HepG2 (cell line): ENCODE measurements around the gene DCUN1D4. TPM values are rescaled to one million over a fixed set of nuclear protein-coding genes. Genes with fewer than 3 reads are reported as not detected.

Source experiments
- AGO2 ChIP-seq: fragments of 200-400 bp; formaldehyde crosslinking; optimal IDR thresholded peaks from 2 replicates; pipeline ENCODE3; 2017; ENCODE audit warnings: mild to moderate bottlenecking, low read depth, low read length, moderate library complexity
- ARID5B ChIP-seq: IDR thresholded peaks from 2 replicates; pipeline ENCODE4 v1.4.0; 2020; ENCODE audit warnings: mild to moderate bottlenecking, missing genetic modification reagents
- BHLHE40 ChIP-seq: IDR thresholded peaks from 2 replicates; pipeline ENCODE4 v1.6.1; 2011; ENCODE audit warnings: low read length, improper control_type of control experiment
- FOXC1 ChIP-seq: sonication (generic); formaldehyde crosslinking; IDR thresholded peaks from 2 replicates; pipeline ENCODE4 v1.8.0; 2022; ENCODE audit warnings: mild to moderate bottlenecking, missing genetic modification reagents, borderline replicate concordance
- KDM1A ChIP-seq: IDR thresholded peaks from 2 replicates; pipeline ENCODE4 v1.6.1; 2016; ENCODE audit warnings: missing compliant biosample characterization
- NR2C2 ChIP-seq: sonication (generic); formaldehyde crosslinking; IDR thresholded peaks from 2 replicates; pipeline ENCODE4 v1.4.0; 2020; ENCODE audit warnings: missing genetic modification reagents, mild to moderate bottlenecking, moderate library complexity, borderline replicate concordance
- PREB ChIP-seq: sonication (generic); formaldehyde crosslinking; IDR thresholded peaks from 2 replicates; pipeline ENCODE4 v1.4.0; 2020; ENCODE audit warnings: missing genetic modification reagents
- PRPF4 ChIP-seq: fragments of 200-400 bp; formaldehyde crosslinking; IDR thresholded peaks from 2 replicates; pipeline ENCODE4 v1.6.1; 2016; ENCODE audit warnings: low read length, low read depth; ENCODE audit not compliant: poor library complexity, severe bottlenecking
- REXO4 ChIP-seq: sonication (generic); formaldehyde crosslinking; IDR thresholded peaks from 2 replicates; pipeline ENCODE4 v1.8.0; 2022; ENCODE audit warnings: missing genetic modification reagents, mild to moderate bottlenecking, borderline replicate concordance
- SP1 ChIP-seq, 2 experiments: fragments of 450-650 bp in 1 of 2; sonication (generic) in 1 of 2; formaldehyde crosslinking in 1 of 2; IDR thresholded peaks; 2 replicates each; pipeline versions ENCODE4 v1.4.0 to v1.6.1; 2016 to 2020; ENCODE audit warnings: missing genetic modification reagents in 1 of 2
- TARDBP ChIP-seq: sonication (generic); formaldehyde crosslinking; IDR thresholded peaks from 2 replicates; pipeline ENCODE4 v1.8.0; 2022; ENCODE audit warnings: mild to moderate bottlenecking, missing genetic modification reagents
- TBP ChIP-seq: sonication (generic); formaldehyde crosslinking; IDR thresholded peaks from 2 replicates; pipeline ENCODE4 v1.5.0; 2020; ENCODE audit warnings: missing genetic modification reagents
- ZFAT ChIP-seq: sonication (generic); formaldehyde crosslinking; conservative IDR thresholded peaks from 2 replicates; pipeline ENCODE4 v1.8.1; 2023; ENCODE audit warnings: missing genetic modification reagents, inconsistent platforms
- ZNF282 ChIP-seq: fragments of 450-650 bp; IDR thresholded peaks from 2 replicates; pipeline ENCODE4 v1.6.1; 2018; ENCODE audit not compliant: partially characterized antibody
- ZNF333 ChIP-seq: sonication (generic); formaldehyde crosslinking; IDR thresholded peaks from 2 replicates; pipeline ENCODE4 v1.4.0; 2020; ENCODE audit warnings: mild to moderate bottlenecking, missing genetic modification reagents, borderline replicate concordance
- ZNF431 ChIP-seq: sonication (generic); formaldehyde crosslinking; IDR thresholded peaks from 2 replicates; pipeline ENCODE4 v1.9.0; 2022; ENCODE audit warnings: missing genetic modification reagents, low read depth, mild to moderate bottlenecking, borderline replicate concordance
- ZNF460 ChIP-seq: sonication (generic); formaldehyde crosslinking; IDR thresholded peaks from 2 replicates; pipeline ENCODE4 v1.5.1; 2020; ENCODE audit warnings: missing genetic modification reagents, mild to moderate bottlenecking, borderline replicate concordance
- ZNF709 ChIP-seq: sonication (generic); formaldehyde crosslinking; IDR thresholded peaks from 2 replicates; pipeline ENCODE4 v1.5.0; 2020; ENCODE audit warnings: mild to moderate bottlenecking, missing genetic modification reagents
- ZNF800 ChIP-seq: sonication (generic); formaldehyde crosslinking; IDR thresholded peaks from 2 replicates; pipeline ENCODE4 v1.4.0; 2020; ENCODE audit warnings: missing genetic modification reagents
- polyA plus RNA-seq, 8 experiments: library from polyadenylated mRNA; depleted of rRNA in 3 of 8; stranded (reverse) in 7 of 8; unstranded in 1 of 8; fragments of >200 nt; fragmentation: Illumina TruSeq in 4 of 8; extraction: Trizol in 4 of 8; gene quantifications; 2 replicates each; pipeline versions ENCODE4 v1.2.1 to v1.2.3, GENCODE V29; 2011 to 2016; ENCODE audit warnings: low read depth in 4 of 8, missing spikeins in 1 of 8, mixed read lengths in 1 of 8; ENCODE audit not compliant: insufficient read depth in 1 of 8
- total RNA-seq, 5 experiments: library from RNA; depleted of rRNA; stranded (reverse); fragments of >200 nt; fragmentation: Illumina TruSeq; extraction: Trizol; gene quantifications; 2 replicates each; pipeline ENCODE4 v1.2.3, GENCODE V29; 2016; ENCODE audit warnings: low read depth in 1 of 5
- TF ChIP-seq, protein P1 (sequence below): sonication (generic); formaldehyde crosslinking; IDR thresholded peaks from 2 replicates; pipeline ENCODE4 v1.4.0; 2020; ENCODE audit warnings: missing genetic modification reagents, borderline replicate concordance

The DCUN1D4 gene
- total and polyA plus RNA-seq, 2 of the 13 experiments (the other 11 are each of a cell fraction or from before 2014, with no cell fraction given), result 27.9 to 44.4 TPM

DNA sequence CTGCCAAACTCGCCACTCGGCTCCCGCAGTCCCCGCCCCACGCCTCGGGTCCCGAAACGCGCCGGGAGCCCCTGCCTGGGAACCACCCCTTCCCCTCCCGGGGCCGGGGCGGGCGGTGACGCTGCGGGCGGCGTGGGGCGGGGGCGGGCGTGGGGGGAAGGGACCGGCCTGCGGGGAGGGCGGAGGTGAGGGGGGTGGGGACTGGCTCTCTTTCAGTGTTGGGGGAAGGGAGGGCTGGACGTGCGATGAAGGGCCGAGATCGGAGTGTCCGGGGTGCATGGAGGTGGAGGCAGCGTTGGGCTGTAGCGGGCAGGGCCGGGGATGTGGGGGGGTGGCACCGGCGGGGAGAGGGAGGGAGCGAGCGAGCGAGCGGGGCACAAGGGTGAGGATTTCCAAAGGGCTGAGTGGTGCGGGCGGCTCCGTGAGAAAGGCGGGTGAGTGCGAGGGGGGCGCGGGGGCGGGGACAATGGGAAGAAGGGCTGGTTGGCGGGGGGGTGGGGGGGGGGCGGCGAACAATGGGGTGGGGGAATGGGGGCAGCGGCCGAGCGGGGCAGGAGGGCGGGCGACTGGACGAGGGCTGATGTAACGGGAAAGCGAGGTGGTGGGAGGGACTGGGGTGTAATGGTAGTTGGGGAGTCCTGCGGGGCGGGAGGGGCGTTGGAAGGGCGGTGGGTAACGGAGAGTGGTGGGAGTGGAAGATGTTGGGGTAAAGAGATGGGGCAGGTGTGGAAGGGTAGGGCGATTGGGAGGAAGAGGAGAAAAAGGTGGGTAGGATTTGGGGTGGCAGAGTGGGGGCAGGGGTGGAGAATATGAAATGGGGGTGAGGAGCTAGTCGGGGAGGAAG is 578 bp downstream of the DCUN1D4 start (continued):
- TF ChIP-seq NR2C2 (no peak), ARID5B (CRISPR knock-in tag) (no peak), ZNF800 (no peak), REXO4 (CRISPR knock-in tag) (no peak), AGO2 (peak; percentile 3), ZNF282 (no peak), TARDBP (0 out of 2 replicates have a peak, but pooled peaks have one; percentile 5), BHLHE40 (no peak), SP1 (IDR thresholded peaks at IDR 0.05) (no peak), SP1 (CRISPR knock-in tag; IDR thresholded peaks at IDR 0.05) (no peak), PRPF4 (peak; percentile 56), ZFAT (CRISPR knock-in tag) (no peak), TBP (CRISPR knock-in tag) (no peak), PREB (CRISPR knock-in tag) (no peak), ZNF431 (CRISPR knock-in tag) (no peak), ZNF460 (CRISPR knock-in tag) (no peak), KDM1A (CRISPR knock-in tag) (no peak), FOXC1 (CRISPR knock-in tag) (no peak), ZNF333 (CRISPR knock-in tag) (no peak), ZNF709 (CRISPR knock-in tag) (no peak)
- TF ChIP-seq, protein P1, sequence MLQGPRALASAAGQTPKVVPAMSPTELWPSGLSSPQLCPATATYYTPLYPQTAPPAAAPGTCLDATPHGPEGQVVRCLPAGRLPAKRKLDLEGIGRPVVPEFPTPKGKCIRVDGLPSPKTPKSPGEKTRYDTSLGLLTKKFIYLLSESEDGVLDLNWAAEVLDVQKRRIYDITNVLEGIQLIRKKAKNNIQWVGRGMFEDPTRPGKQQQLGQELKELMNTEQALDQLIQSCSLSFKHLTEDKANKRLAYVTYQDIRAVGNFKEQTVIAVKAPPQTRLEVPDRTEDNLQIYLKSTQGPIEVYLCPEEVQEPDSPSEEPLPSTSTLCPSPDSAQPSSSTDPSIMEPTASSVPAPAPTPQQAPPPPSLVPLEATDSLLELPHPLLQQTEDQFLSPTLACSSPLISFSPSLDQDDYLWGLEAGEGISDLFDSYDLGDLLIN, result no peak
